D341Med (cell line): ENCODE measurements around the gene RXRA.
"Not testable (repeated sequence)": the region's sequence is repeated elsewhere in the genome, so short reads cannot be mapped to it uniquely, and the experiment has no call there.

Experiments
- DNase-seq: peaks from one replicate; pipeline ENCODE4 v3.0.0; 2012; ENCODE audit warnings: low spot score

Gene RXRA

GRCh38 chr9:134307674-134308638 lies 18.3 kb upstream of the RXRA start:
- DNase-seq = no peak

DNA sequence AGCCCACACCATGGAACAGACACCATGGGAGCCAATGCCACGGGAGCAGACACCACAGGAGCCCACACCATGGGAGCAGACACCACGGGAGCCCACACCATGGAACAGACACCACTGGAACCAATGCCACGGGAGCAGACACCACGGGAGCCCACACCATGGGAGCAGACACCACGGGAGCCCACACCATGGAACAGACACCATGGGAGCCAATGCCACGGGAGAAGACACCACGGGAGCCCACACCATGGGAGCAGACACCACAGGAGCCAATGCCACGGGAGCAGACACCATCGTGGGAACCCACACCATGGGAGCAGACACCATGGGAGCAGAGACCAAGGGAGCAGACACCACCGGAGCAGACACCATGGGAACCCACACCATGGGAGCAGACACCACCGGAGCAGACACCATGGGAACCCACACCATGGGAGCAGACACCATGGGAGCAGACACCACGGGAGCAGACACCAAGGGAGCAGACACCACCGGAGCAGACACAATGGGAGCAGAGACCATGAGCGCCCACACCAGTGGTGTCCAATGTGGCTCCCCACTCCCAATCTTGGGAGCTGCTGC lies 17.5 kb upstream of the RXRA start:
- not testable (repeated sequence) for DNase-seq

DNA sequence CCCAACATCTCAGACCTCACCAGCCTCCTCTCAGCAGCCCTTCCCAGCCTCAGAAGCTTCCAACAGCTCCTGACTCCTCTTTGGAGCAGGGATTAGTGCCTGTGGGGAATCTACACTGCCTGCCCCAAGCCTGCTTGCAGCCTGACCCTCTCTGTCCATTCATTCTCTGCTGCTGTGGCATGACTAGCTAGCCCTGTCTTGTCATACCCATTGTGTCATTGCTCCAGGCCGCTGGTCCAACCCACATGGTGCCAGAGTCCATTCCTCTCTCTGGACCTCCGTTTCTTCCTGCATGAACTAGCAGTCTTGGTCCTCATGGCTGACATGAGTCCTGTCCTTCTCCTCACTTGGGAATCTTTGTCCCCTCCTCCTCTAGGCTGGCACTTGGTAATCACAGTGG lies 12.8 kb upstream of the RXRA start:
- DNase-seq = no peak

GRCh38 chr9:134314039-134314949 lies 12.0 kb upstream of the RXRA start:
- DNase-seq = no peak

DNA sequence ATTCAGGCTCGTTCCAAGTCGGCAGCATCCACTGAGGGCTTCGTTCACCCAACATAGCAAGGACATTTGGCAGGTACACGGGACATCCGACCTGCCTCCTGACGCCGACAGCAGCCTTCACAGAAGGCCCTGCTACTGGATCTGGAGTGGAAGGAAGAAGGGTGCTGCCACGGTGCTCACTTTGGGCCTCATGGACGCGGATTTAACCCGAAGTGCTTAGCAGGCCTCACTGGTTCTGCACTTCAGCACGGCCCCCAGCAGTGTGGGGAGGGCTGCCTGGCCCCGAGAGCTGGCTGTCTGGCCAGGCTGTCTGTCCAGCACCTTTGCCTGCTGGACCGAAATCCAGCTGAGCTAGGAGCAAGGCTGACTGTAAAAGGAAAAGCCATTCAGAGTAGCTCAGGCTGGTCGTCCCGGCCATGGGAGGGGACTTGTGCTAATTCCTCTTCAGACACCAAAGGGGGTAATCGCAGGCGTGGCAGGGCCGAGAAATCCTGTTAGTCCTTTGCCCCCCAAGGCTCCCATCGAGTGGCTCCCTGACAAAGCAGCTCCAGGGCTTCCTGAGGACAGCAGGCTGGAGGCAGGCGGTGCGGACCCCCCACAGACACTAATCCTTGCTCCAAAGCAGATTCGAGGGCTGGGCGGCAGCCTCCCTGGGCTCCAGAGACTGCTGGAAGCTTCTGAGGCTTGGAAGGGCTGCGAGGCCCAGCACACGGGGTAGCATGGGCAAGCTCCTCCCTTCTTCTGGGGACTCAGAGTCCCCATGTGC lies 11.1 kb upstream of the RXRA start:
- DNase-seq = no peak

- DNase-seq = no peak
Observed at GRCh38 chr9:134315716-134316448, 10.4 kb upstream of the RXRA start.

DNA sequence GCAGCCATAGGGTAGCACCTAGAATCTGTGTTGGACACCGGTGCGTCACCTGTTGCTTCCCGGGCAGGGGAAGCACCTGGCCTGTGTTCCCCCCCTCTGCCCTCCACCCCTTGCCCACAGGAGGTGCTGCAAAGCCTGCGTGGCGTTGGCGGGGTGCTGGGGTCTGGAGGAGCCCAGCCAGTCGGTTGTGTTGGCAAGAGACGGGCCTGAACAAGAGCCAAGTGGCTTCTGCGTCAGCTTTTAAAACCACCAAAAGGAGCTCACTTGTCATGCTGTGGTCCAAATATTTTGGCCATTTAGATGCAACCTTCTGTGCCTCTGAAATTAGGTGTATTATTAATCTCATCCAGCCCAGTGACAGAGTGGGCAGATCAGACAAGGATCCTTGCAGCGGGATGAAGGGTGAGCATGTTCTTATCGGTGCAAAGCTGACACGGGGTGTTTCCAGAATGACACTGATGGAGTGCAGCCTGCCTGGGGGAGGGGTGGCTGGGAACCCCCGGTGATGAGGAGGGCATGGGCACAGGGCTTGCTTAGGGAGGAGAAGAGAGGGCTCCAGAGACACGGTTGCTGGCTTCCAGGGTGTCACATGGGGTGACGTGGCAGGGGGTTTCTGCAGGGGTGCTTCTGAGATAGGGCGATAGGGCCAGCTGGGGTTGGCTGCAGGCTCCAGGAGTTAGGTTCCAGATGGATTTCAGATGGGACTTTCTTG lies 9.7 kb upstream of the RXRA start:
- DNase-seq = no peak

DNA sequence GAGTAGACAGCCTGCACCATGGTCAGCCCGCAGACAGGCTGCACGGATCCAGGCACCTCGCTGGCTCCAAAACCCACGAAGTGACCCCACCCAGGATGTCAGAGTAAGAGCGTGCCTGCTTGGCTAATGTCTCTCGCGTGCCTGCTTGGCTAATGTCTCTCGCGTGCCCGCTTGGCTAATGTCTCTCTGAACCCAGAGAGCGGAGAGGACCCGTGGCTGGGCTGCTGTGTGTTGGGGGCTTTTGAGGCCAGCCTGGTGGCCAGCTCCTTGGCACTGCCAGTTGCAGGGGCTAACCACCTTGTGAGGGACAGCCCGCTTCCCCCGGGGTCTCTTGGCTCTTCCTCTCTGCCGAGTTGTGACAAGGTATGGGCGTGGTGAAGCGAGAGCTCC lies 8.9 kb upstream of the RXRA start:
- DNase-seq = no peak

- DNase-seq = no peak
Observed at GRCh38 chr9:134317790-134318414, 8.4 kb upstream of the RXRA start.

- DNase-seq = no peak
Observed at GRCh38 chr9:134318481-134318891, 7.8 kb upstream of the RXRA start.

GRCh38 chr9:134318941-134319305 lies 7.3 kb upstream of the RXRA start:
- no peak for DNase-seq

DNA sequence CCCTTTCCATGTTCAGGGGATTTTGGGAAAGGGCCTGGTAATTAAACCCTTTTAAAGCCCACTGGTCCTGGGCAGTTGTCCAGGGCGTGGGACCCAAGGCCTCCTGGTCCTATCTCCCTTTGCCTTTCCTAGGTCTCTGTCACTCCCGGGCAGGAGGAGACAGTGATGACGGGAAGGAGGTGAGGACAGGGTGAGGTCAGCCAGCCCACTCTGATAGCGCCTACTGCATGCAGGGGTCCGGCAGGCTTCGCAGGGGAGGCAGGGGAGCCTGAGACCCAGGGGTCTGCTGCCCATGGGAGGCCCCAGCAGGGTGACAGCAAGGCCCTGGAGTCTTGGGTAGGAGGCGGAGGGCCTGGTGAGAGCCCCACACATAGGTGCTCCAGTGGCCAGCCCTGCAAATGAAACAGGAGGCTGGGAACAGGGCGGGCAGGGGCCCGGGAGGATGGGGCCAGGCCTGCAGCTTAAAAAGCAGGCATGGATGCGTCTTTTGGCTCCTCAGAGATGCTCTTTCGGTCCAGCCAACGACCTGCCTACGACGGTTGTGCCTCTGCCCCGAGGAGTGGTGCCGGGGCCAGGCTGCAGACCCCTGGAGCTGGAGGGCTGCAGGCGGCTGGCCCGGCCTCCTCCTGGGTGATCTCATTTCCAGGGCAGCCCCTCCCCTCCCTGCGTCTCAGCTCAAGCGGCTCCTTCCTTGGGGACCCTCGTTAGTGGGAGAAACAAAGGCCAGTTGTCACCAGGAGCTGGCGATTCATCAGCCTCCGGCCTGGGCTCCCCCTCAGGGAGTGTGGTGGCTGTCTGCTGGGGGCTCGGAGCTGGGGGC lies 6.7 kb upstream of the RXRA start:
- DNase-seq = no peak

GRCh38 chr9:134320126-134320867 lies 6.0 kb upstream of the RXRA start:
- DNase-seq = no peak

DNA sequence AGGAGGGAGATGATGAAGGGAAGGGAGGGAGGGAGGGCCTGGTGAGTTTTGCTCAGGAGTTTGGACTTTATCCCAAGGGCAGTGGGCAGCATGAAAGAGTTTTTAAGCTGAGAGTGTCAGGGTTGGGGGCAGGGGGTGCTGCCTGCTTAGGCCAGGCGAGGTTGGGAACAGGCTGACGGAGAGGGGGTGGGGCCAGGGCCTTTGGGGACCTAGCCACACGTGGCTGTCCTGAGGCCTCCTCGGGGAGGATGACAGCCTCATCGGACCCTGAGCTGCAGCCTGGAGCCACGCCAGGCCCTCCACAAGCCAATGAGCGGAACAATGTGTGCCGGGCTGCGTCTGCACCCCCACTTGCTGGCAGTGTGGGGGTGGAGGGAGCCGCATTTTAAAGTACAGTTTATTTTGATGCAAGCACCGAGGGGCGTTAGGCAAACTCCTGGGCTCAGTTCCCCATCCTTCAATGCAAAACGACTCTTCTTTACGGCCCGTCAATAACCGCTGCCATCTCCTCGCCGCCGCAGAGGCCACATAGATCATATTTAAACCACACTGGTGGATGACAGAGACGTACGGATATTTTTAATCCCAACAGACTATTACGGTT lies 5.3 kb upstream of the RXRA start:
- DNase-seq = no peak

DNA sequence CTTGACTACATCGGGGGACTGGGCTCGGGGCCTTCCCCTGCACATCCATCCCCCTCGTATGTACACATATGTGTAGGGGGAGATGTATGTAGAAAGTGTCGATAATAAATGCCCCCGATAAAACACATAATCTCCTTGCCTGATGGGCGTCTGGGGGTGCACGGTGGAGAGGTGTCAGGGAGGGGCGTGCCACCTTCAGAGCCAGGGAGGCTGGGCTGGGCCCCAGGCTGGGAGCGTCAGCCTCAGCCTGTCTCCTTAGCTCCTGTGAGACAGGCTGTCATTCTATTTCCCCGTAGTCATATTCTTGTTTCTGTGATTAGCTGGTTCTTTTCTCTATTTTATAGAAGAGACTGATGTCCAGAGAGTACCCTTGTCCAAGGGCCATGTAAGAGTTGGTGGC lies 4.7 kb upstream of the RXRA start:
- no peak for DNase-seq

GRCh38 chr9:134321946-134322741 lies 4.1 kb upstream of the RXRA start:
- DNase-seq = no peak

GRCh38 chr9:134322781-134323241 lies 3.4 kb upstream of the RXRA start:
- DNase-seq = no peak
